Measurements from ENCODE around the gene CCDC40.

GRCh38 chr17:80027043-80027435 is 9.4 kb upstream of the CCDC40 start:
- TF ChIP-seq CTCF (IDR thresholded peaks at IDR 0.05) (no peak), POLR2A (IDR thresholded peaks at IDR 0.05) (no peak)

Data from Peyer's patch (tissue), 4 donors.